SK-N-SH (cell line): ENCODE data around the gene FXR2.

ENCODE experiments used
- EP300 ChIP-seq, 2 experiments: IDR thresholded peaks; 2 replicates each; pipeline versions ENCODE4 v1.4.0 to v1.6.1; 2012; ENCODE audit warnings: borderline replicate concordance in 1 of 2, low read depth in 1 of 2, low read length in 1 of 2
- EZH2phosphoT487 ChIP-seq: fragments of 200-600 bp; sonication (generic); IDR thresholded peaks from 2 replicates; pipeline ENCODE4 v1.6.1; 2017; ENCODE audit warnings: low read depth, mixed run types, mild to moderate bottlenecking, antibody characterized with exemption, moderate library complexity, borderline replicate concordance
- FOXM1 ChIP-seq: IDR thresholded peaks from 2 replicates; pipeline ENCODE4 v1.4.0; 2012; ENCODE audit warnings: low read depth, mild to moderate bottlenecking
- NFIC ChIP-seq: IDR thresholded peaks from 2 replicates; pipeline ENCODE4 v1.4.0; 2012; ENCODE audit warnings: borderline replicate concordance
- POLR2AphosphoS5 ChIP-seq: IDR thresholded peaks from 2 replicates; pipeline ENCODE4 v1.6.1; 2012; ENCODE audit warnings: low read depth, low read length
- RFX5 ChIP-seq: IDR thresholded peaks from 2 replicates; pipeline ENCODE4 v1.6.1; 2012; ENCODE audit warnings: mild to moderate bottlenecking, improper control_type of control experiment, low read length
- SMC3 ChIP-seq: IDR thresholded peaks from 2 replicates; pipeline ENCODE4 v1.6.1; 2012; ENCODE audit warnings: low read depth, low read length, improper control_type of control experiment
- TEAD4 ChIP-seq: IDR thresholded peaks from 2 replicates; pipeline ENCODE4 v1.4.0; 2012; ENCODE audit warnings: mild to moderate bottlenecking, borderline replicate concordance; ENCODE audit not compliant: insufficient read depth
- YY1 ChIP-seq: IDR thresholded peaks from 2 replicates; pipeline ENCODE4 v1.4.0; 2012; ENCODE audit warnings: low read depth, mild to moderate bottlenecking
- TF ChIP-seq, protein P1 (sequence below): fragments of 200-600 bp; sonication (generic); IDR thresholded peaks from 2 replicates; pipeline ENCODE4 v1.6.1; 2017; ENCODE audit warnings: antibody characterized with exemption, mild to moderate bottlenecking, moderate library complexity
- TF ChIP-seq, protein P2 (sequence below): IDR thresholded peaks from 2 replicates; pipeline ENCODE4 v1.6.1; 2012; ENCODE audit warnings: mild to moderate bottlenecking, low read depth, low read length, moderate library complexity
- TF ChIP-seq, protein P3 (sequence below): fragments of 150-350 bp; IDR thresholded peaks from 2 replicates; pipeline ENCODE4 v1.6.1; 2017; ENCODE audit warnings: antibody characterized with exemption, low read length, low read depth, borderline replicate concordance
- TF ChIP-seq, protein P4 (sequence below): IDR thresholded peaks from 2 replicates; pipeline ENCODE4 v1.4.0; 2012; ENCODE audit warnings: low read depth, borderline replicate concordance

DNA sequence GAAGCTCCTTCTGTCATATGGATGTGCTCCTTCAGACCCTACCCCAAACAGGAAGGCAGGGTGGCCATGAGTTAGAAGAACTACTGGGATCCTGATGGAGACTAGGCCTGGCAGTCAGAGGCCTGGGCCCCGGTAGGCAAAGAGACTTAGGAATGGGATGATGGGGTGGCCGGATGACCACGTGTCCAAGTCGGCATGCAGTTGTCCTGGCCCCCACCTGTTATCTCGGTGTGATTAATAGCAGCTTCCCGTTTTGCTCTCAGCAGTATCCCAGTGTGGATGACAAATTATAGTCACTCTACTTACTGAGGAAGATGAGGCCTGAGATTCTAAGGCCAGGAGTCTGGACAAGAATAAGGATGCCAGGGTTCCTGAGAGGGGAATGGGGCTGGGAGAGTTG is 64.4 kb downstream of the FXR2 start:
- TF ChIP-seq, protein P1, sequence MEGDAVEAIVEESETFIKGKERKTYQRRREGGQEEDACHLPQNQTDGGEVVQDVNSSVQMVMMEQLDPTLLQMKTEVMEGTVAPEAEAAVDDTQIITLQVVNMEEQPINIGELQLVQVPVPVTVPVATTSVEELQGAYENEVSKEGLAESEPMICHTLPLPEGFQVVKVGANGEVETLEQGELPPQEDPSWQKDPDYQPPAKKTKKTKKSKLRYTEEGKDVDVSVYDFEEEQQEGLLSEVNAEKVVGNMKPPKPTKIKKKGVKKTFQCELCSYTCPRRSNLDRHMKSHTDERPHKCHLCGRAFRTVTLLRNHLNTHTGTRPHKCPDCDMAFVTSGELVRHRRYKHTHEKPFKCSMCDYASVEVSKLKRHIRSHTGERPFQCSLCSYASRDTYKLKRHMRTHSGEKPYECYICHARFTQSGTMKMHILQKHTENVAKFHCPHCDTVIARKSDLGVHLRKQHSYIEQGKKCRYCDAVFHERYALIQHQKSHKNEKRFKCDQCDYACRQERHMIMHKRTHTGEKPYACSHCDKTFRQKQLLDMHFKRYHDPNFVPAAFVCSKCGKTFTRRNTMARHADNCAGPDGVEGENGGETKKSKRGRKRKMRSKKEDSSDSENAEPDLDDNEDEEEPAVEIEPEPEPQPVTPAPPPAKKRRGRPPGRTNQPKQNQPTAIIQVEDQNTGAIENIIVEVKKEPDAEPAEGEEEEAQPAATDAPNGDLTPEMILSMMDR: no peak
- TF ChIP-seq RFX5 (no peak), NFIC (no peak), EZH2phosphoT487 (no peak), TEAD4 (no peak), POLR2AphosphoS5 (no peak), SMC3 (no peak), EP300 (IDR thresholded peaks at IDR 0.05; ENCODE audit: borderline replicate concordance in 1 of 2, low read depth in 1 of 2, low read length in 1 of 2) (no peak), YY1 (no peak), FOXM1 (no peak)
- TF ChIP-seq, protein P2, sequence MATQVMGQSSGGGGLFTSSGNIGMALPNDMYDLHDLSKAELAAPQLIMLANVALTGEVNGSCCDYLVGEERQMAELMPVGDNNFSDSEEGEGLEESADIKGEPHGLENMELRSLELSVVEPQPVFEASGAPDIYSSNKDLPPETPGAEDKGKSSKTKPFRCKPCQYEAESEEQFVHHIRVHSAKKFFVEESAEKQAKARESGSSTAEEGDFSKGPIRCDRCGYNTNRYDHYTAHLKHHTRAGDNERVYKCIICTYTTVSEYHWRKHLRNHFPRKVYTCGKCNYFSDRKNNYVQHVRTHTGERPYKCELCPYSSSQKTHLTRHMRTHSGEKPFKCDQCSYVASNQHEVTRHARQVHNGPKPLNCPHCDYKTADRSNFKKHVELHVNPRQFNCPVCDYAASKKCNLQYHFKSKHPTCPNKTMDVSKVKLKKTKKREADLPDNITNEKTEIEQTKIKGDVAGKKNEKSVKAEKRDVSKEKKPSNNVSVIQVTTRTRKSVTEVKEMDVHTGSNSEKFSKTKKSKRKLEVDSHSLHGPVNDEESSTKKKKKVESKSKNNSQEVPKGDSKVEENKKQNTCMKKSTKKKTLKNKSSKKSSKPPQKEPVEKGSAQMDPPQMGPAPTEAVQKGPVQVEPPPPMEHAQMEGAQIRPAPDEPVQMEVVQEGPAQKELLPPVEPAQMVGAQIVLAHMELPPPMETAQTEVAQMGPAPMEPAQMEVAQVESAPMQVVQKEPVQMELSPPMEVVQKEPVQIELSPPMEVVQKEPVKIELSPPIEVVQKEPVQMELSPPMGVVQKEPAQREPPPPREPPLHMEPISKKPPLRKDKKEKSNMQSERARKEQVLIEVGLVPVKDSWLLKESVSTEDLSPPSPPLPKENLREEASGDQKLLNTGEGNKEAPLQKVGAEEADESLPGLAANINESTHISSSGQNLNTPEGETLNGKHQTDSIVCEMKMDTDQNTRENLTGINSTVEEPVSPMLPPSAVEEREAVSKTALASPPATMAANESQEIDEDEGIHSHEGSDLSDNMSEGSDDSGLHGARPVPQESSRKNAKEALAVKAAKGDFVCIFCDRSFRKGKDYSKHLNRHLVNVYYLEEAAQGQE: no peak
- TF ChIP-seq, protein P3, sequence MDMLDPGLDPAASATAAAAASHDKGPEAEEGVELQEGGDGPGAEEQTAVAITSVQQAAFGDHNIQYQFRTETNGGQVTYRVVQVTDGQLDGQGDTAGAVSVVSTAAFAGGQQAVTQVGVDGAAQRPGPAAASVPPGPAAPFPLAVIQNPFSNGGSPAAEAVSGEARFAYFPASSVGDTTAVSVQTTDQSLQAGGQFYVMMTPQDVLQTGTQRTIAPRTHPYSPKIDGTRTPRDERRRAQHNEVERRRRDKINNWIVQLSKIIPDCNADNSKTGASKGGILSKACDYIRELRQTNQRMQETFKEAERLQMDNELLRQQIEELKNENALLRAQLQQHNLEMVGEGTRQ: no peak
- TF ChIP-seq, protein P4, sequence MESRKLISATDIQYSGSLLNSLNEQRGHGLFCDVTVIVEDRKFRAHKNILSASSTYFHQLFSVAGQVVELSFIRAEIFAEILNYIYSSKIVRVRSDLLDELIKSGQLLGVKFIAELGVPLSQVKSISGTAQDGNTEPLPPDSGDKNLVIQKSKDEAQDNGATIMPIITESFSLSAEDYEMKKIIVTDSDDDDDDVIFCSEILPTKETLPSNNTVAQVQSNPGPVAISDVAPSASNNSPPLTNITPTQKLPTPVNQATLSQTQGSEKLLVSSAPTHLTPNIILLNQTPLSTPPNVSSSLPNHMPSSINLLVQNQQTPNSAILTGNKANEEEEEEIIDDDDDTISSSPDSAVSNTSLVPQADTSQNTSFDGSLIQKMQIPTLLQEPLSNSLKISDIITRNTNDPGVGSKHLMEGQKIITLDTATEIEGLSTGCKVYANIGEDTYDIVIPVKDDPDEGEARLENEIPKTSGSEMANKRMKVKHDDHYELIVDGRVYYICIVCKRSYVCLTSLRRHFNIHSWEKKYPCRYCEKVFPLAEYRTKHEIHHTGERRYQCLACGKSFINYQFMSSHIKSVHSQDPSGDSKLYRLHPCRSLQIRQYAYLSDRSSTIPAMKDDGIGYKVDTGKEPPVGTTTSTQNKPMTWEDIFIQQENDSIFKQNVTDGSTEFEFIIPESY: no peak
